ENCODE data around the gene ITPR1.

GRCh38 chr3:4460334-4460733, 32.8 kb upstream of the ITPR1 start:
- TF ChIP-seq CTCF (IDR thresholded peaks at IDR 0.05) (no peak), POLR2A (IDR thresholded peaks at IDR 0.05) (no peak)

Measured in esophagus squamous epithelium (tissue), 4 donors.